Uterus (tissue), 4 donors: Measurements from ENCODE around the gene GAS1. TPM values are rescaled to one million over a fixed set of nuclear protein-coding genes. Genes with fewer than 3 reads are reported as not detected.

ENCODE experiments used
- DNase-seq, 2 donors: peaks; one replicate each; pipeline ENCODE4 v3.0.0-alpha.2; 2019 to 2020
- H3K27ac ChIP-seq, 2 donors: fragments of 200-600 bp; sonication (generic); 1 replicate in 1 of 2; 2 replicates in 1 of 2; pipeline ENCODE4 v1.5.1; 2016 to 2018
- H3K27me3 ChIP-seq, 2 donors: fragments of 200-600 bp; sonication (generic); one replicate each; pipeline ENCODE4 v1.5.1; 2018 to 2019; ENCODE audit warnings: control low read depth in 1 of 2
- H3K36me3 ChIP-seq, 2 donors: fragments of 200-600 bp; sonication (generic); one replicate each; pipeline ENCODE4 v1.5.1; 2019; ENCODE audit warnings: control low read depth in 1 of 2
- H3K4me1 ChIP-seq, 2 donors: fragments of 200-600 bp; sonication (generic); one replicate each; pipeline ENCODE4 v1.5.1; 2018 to 2019; ENCODE audit warnings: control low read depth in 1 of 2
- H3K4me3 ChIP-seq, 2 donors: fragments of 200-600 bp; sonication (generic); 1 replicate in 1 of 2; 2 replicates in 1 of 2; pipeline ENCODE4 v1.5.1; 2018 to 2019; ENCODE audit warnings: mild to moderate bottlenecking in 1 of 2
- H3K9me3 ChIP-seq, 2 donors: fragments of 200-600 bp; sonication (generic); one replicate each; pipeline ENCODE4 v1.5.1; 2019; ENCODE audit warnings: control low read depth in 1 of 2
- CTCF ChIP-seq, 4 experiments: fragments of 200-600 bp in 2 of 4; fragments of 450-650 bp in 2 of 4; sonication (generic) in 2 of 4; IDR thresholded peaks; one replicate each; pipeline ENCODE4 v1.5.1; 2016 to 2019; ENCODE audit warnings: antibody characterized with exemption in 4 of 4, mild to moderate bottlenecking in 2 of 4, moderate library complexity in 1 of 4
- POLR2A ChIP-seq, 2 donors: fragments of 450-650 bp; IDR thresholded peaks; one replicate each; pipeline ENCODE4 v1.6.1; 2016; ENCODE audit warnings: antibody characterized with exemption in 2 of 2, mild to moderate bottlenecking in 1 of 2, moderate library complexity in 1 of 2
- intact Hi-C: fragments of 100-400 bp; cut with DNase I; formaldehyde crosslinking; loops from one replicate; pipeline ENCODE4 v1.15.1; 2023; ENCODE audit warnings: low total_unique reads
- total RNA-seq, 4 donors: library from RNA; depleted of rRNA in 3 of 4; stranded (reverse); fragments of >200 nt in 3 of 4; gene quantifications; one replicate each; pipeline versions ENCODE4 v1.1.0 to v1.2.4, GENCODE V29; 2014 to 2023
- donor health status: DM: yes; HTN: yes; CAD: no.

Gene GAS1
- total RNA-seq, 4 donors from 2014 or later: 81.6 to 281 (median 172) TPM

- Histone ChIP-seq H3K4me1 (no peaks in the 10 kb centered on the region), H3K27ac (peak overlapping the region; percentile 93 to 96), H3K27me3 (no peaks in the 10 kb centered on the region), H3K36me3 (no peaks in the 10 kb centered on the region), H3K4me3 (peak overlapping the region; percentile 57 to 93), H3K9me3 (no peaks in the 10 kb centered on the region)
- intact Hi-C loops: no loop called here
- no peak for TF ChIP-seq CTCF (IDR thresholded peaks at IDR 0.05)
- TF ChIP-seq POLR2A (IDR thresholded peaks at IDR 0.05): no peak
- no peak for DNase-seq
Observed at GRCh38 chr9:86942281-86943200, 4.8 kb downstream of the GAS1 start.

GRCh38 chr9:86941197-86941596 is 6.1 kb downstream of the GAS1 start:
- intact Hi-C loops: no loop called here
- no peaks in the 10 kb centered on the region for H3K4me1 ChIP-seq

GRCh38 chr9:86940774-86941173 is 6.5 kb downstream of the GAS1 start:
- Histone ChIP-seq H3K36me3 (no peaks in the 10 kb centered on the region), H3K4me3 (no peak overlapping the region), H3K9me3 (no peaks in the 10 kb centered on the region), H3K27me3 (no peaks in the 10 kb centered on the region), H3K4me1 (no peaks in the 10 kb centered on the region), H3K27ac (no peak overlapping the region)
- TF ChIP-seq CTCF (IDR thresholded peaks at IDR 0.05) (no peak), POLR2A (IDR thresholded peaks at IDR 0.05) (no peak)
- intact Hi-C loops: no loop called here
- DNase-seq: no peak

More at GRCh38 chr9:86941197-86941596, 6.1 kb downstream of the GAS1 start:
- TF ChIP-seq POLR2A (IDR thresholded peaks at IDR 0.05) (no peak), CTCF (IDR thresholded peaks at IDR 0.05) (no peak)
- no peaks in the 10 kb centered on the region for H3K27me3 ChIP-seq
- H3K27ac ChIP-seq: no peak overlapping the region
- no peak overlapping the region for H3K4me3 ChIP-seq
- H3K9me3 ChIP-seq: no peaks in the 10 kb centered on the region
- no peaks in the 10 kb centered on the region for H3K36me3 ChIP-seq
- DNase-seq: no peak

GRCh38 chr9:86939891-86940290 is 7.4 kb downstream of the GAS1 start:
- intact Hi-C loops: no loop called here
- Histone ChIP-seq H3K27me3 (no peaks in the 10 kb centered on the region), H3K27ac (no peak overlapping the region), H3K4me3 (no peak overlapping the region), H3K36me3 (no peaks in the 10 kb centered on the region), H3K9me3 (no peaks in the 10 kb centered on the region), H3K4me1 (no peaks in the 10 kb centered on the region)
- no peak for TF ChIP-seq POLR2A (IDR thresholded peaks at IDR 0.05)
- TF ChIP-seq CTCF (IDR thresholded peaks at IDR 0.05): no peak
- no peak for DNase-seq

- H3K27me3 ChIP-seq: no peaks in the 10 kb centered on the region
- intact Hi-C loops: no loop called here
- DNase-seq: no peak
- H3K4me1 ChIP-seq: no peaks in the 10 kb centered on the region
- H3K9me3 ChIP-seq: no peaks in the 10 kb centered on the region
- H3K4me3 ChIP-seq: no peak overlapping the region
- no peak for TF ChIP-seq CTCF (IDR thresholded peaks at IDR 0.05)
- TF ChIP-seq POLR2A (IDR thresholded peaks at IDR 0.05): no peak
- no peak overlapping the region for H3K27ac ChIP-seq
- H3K36me3 ChIP-seq: no peaks in the 10 kb centered on the region
Observed at GRCh38 chr9:86939321-86939720, 8.0 kb downstream of the GAS1 start.
